GM21737 (cell line): Measurements from ENCODE around the gene COL7A1.

Experiments
- ATAC-seq: cut with Tn5 transposase; IDR thresholded peaks from one replicate; pipeline ENCODE4 v1.9.1; 2021; ENCODE audit warnings: mild to moderate bottlenecking, moderate library complexity; ENCODE audit not compliant: unreplicated experiment

Gene COL7A1

DNA sequence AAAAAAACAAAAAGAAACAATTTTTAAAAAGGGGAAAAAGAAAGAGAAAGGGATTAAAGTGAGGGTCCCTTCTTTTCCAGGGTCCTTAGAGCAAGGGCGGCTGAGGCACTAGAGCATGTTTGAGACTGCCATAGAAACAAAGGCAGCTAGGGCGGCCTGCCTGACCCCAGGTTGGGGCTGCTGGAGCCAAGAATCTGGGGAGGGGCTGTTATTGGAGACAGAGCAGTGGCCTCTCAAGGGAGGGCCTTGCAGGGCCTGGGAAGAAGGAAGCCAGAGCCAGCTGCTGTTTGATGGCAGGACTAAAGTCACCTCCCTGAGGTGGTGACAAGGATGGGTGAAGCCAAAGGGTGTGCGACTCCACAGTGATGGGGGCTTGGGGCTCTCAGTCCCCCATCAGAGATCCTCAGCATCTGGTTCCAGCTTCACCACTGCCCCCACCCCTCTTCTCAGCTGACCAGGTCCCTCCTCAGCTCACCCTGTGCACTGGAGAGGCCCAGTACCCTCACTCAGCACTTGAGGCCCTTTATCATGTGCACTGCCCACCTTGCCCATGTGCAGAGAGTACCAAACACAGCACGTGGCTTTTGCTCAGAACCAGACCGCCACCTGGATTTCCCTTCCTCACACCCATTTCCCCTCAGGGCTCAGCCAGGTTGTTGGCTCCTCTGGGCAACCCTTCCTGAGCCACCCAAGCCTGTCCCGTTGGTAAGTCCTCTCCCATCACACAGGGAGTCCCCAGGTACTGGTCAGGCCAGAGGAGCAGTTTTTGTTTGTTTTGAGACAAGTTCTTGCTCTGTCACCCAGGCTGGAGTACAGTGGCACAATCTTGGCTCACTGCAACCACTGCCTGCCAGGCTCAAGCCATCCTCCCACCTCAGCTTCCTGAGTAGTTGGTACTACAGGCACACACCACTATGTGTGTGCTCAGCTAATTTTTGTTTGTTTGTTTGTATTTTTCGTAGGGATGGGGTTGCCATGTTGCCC lies 24.7 kb upstream of the COL7A1 start:
- no peak for ATAC-seq

DNA sequence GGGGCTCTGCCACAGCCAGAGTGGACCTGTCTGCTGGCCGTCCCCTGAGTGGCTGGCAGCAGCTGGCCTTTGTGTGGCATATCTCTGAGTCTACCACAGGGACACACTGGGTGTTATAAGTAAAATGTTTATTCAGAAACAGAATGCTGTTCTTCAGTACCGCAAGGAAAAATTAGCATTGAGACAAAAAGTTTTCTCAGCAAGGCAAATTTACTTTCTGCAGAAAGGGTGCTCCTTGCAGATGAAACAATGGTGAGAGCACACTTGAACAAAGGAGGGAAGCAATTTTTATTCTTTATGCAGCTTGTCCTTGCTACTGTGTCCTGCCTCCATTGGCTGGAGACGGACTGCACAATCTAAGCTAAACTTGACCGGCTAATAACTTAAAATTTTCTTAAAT lies 22.4 kb upstream of the COL7A1 start:
- ATAC-seq, result no peak

DNA sequence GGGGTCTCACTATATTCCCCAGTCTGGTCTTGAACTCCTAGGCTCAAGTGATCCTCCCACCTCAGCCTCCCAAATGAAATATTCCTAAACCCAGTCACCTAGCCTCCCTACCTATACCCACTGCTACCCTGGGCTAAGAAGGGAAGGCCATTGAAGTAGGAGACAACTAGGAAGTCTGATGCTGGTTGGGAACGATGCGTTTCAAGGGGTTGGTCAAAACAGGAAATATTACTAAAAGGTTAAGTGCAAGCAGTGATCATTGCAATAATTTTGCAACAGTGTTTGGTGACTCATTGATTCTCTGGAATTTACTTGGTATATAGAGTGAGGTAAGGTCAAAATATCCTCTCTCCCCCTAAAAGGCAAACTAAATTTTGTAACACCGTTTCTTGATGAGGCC lies 18.9 kb upstream of the COL7A1 start:
- no peak for ATAC-seq

DNA sequence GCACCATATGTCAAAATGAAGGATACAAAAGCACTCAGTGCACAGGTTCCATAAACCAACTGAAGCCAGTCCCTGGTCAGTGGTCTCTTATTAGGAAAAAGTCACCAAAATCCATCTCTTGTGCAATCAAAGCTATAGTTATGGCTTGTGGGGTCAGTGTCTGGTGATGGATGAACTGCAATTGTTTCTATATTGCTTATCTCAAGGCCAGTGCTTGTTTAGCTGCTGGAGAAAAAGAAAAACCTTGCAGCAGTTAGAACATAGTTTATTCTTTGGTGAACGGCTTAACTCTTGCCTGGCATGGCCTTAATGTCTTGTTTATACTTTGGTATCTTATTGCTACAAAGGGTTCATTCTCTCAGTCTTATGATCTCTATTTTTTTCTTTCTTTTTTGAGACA lies 17.2 kb upstream of the COL7A1 start:
- no peak for ATAC-seq

DNA sequence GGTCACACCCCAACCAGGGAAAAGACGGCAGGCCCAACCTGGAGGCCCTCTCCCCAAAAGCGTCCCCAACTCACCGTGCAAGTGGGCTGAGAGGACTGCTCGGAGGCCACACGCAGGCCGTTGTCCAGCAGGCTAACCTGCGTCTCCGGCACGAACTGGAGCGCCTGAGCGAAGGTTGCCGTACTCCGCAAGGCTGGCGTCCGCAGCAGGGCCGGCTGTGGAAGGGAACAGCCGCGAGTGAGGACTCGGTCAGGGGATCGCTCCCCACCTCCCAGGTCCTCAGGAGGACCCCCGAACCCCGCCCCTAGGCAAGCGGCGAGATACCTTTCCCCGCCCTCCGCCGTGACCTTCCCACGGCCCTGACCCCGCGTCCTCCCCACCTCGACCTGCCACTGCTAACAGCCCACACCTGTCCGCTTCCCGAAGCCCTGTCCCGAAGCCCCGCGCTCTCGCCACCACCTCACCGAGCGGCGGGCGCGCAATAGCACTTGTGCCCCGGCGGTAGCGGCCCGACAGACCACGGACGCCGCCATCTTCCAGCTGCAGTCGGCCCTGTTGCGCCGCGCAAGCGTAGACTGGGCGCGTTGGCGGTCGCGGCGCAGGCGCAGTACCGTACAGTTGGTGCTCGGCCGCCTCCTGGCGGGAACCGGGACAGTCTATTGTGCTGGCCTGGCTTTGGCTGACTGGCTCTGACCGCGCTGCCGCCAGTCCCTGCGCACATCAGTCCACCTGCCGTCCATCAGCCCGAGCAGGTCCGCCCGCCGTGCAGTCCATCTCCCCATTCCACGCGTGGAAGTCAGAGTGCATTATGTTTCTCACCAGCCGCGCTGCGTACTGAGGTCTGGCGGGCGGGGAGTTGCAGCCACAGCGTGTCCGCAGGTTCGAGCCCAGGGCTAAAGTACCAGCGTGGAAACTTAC lies 14.2 kb upstream of the COL7A1 start, which contains the start of gene UQCRC1:
Gene UQCRC1, minus strand, starts transcription at position 559 of the 918 bp plus-strand sequence. Its CDS starts 26 bp downstream, at position 533.
- ATAC-seq, result peak; percentile 95

DNA sequence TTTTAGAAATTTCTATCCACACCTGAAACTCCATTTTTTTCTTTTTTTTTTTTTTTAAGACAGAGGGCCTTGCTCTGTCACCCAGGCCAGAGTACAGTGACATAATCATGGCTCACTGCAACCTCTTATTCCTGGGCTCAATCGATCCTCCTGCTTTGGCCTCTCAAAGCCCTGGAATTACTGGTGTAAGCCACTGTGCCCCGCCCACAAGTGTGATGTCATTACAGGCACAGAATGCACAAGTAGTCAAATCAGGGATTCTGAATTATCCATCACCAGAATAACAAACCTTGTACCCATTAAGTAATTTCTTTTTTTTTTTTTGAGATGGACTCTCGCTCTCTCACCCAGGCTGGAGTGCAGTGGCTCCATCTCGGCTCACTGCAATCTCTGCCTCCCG lies 12.4 kb upstream of the COL7A1 start:
- ATAC-seq, result no peak

DNA sequence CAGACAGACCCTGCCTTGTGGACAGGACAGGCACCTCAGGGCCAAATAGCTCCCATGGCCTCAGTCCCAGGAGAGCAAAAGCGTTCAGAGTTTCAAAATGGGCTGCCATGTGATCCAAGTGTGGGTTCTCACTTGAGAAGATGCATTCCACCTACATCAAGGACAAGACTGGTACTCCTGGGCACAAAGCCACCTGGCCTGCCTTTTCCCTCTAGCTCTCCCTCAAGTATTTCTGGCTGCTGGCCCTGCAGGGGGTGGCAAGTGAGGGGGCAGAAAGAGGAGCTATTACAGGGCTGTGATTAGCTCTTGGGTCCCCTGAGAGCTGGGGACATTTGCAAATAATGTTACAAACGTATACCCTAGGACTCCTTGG lies 6.5 kb upstream of the COL7A1 start:
- no peak for ATAC-seq

DNA sequence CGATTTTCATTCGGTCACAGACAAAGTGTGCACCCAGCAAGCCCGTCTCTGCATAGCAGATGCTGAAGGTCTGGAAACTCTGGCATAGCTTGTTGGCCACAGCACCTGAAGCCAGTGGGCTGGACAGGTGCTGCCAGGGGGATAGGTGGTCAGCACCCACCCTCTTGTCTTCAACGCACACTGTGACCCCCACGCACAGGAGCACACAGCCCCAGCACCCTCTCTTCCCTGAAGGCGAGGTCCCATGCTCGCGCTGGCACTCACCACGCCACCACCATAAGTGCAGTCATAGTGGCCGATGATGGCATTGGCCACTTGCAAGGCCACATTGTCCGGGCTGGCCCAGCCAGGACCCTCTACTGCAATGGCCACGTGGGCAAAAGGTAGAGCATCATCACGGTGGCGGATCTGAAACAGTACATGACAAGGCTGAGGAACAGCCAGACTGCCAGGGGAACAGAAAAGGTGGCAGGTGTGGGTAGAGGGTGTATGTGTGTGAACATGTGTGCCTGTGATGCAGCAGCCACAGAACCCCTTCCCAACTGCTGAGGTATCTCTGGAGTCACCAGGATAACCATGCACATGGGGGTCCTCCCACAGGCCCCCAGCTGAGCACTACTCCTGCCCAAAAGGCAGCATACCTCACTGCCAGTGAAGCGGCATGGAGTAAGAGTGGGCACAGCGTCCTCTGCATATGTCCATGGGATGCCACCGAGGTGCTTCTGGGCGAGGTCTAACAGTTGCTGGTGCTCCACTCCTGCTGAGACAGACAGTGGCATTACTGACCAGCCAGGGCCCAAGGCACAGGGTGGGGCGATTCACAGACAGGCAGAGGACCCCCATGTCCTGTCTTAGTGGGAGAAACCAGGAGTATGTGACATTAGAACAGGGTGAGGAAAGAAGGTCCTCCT lies 5.8 kb upstream of the COL7A1 start:
- ATAC-seq, result no peak

DNA sequence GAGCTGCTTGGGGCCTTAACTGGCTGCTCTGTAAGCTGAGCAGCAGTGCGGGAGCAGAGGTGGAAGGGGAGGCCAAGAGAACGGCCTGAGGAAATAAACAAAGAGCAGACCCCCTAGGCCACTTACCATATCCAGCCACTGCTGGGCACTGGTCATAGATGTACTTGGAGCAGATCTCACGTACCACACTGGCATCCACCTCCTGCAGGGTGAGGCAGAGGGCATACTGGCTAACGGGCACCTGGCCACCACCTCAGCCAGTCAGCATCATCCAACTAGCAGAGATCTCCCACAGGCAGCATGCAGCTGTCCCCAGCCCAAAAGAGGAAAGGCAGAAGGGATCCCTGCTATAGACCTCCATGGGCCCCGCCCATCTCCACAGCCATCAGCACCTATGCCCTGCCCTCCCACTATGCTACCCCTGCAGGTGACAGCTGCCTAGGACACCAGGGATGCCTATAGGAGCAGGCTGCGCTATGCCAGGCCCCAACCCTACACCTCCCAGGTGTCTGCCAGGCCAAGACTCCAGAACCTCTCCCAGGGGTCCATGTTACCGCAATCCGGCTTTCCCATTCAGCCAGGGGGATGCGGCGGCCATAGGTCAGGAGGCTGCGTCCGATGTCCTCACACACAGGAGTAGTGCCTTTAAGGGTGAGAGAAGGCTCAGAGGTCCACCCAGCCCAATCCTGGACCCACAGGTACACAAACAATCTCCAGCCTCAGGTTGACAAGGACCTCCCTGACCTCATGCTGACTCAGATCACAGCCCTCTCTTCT lies 4.6 kb upstream of the COL7A1 start:
- no peak for ATAC-seq

DNA sequence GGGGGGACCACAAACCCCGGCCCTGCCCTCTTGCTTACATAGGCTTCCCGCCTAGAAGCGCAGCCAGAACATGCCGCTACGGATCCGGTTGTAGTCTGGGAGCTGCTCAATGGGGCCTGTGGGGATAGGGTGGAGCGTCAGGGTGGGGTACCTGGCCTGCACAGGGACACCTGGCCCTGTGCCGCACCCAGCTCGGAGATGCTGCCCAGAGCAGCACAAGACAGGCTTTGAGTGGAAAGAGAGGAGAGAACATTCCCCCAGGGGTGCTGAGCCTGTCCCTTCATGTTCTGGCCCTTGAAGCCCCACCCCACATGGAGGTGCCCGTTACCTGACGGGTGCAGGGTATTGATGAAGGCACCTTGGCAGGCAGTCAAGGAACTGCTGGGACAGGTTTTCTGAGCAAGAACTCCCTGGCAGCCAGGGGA lies 4.0 kb upstream of the COL7A1 start:
- ATAC-seq, result no peak

DNA sequence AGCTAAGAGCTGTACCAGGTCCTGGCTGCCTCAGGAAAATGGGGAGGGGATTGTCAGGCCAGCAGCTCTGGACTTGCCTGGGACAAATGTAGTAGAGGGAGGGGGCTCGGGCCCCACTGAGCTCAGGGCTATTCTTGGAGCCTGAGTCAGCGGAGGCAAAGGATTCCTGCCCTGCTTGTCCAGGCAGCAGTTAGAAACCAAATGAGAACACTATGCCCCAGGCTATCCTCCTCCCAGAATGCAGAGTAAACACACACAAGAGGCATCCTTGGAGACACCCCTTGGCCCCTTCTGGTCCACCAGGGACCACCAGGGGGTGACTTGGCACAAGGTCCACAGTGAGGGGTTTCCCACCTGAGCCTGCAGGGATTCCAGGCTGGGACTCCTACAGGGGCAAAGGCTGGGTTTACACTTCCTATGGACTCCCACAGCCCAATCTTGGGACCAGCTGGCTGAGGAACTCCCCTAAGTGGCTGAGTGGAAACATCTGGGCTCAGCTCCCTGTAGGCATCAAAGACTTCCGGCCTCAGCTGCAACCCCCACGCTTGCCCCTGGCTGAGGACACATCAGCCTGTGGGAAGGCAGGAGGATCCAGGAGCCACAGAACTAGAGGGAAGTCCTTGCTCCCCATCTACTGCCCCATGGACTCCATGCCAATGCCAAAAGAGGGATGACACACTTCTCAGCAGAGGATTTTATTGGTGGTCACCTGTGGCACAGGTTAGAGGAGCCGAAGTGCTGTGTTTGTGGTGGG lies 3.4 kb upstream of the COL7A1 start:
- ATAC-seq, result no peak

DNA sequence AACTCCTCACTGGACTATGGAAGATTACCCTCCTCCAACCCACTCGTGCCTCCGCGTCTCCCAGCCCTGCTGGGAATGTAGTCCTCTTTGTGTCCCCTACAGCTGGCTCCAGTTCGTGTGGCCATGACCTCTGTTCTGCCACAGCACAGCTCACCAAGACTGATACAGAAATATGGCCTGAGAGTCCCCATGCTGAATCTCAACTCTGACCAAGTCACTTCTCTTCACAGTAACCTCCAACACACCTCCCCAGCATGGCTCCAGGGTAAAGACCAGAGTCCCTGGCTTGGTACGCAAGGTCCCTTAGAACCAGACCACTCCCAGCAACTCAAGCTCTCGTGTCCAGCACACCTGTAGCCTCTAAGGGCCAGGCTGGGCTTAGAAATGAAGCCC lies 2.3 kb upstream of the COL7A1 start:
- no peak for ATAC-seq

DNA sequence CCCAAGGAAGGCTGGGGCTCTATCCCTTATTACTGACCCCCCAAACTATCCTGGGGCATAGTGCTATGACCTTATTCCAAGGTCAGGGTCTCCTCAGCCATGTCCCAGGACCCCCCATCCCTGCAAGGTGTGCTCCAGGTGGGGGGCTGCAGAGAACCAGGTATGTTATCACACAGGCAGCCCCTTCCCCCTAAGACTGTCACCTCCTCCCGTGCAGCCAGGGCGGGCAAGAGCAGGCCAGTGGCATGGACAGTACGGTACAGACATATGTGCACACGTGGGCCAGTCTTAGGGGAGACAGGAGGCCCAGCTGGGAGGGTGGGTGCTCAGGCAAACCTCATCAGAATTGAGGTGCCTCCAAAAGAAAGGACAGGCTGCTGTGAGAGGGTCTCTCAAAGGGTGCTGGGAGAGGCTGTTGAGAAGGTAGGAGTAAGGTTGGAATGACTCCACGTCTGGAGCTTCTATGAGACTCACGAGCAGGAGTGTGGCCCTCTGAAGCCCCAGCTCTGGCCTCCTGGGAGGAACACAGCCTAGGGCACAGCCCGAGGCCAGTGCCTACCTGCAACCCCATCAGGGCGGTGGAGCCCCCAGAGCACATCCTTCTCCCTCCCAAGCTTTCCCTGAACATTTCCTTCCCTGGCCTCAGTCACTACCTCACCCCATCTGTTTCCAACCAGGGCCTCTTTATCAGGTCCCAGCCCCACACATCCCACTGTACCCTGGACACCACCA lies 1.7 kb upstream of the COL7A1 start:
- no peak for ATAC-seq

DNA sequence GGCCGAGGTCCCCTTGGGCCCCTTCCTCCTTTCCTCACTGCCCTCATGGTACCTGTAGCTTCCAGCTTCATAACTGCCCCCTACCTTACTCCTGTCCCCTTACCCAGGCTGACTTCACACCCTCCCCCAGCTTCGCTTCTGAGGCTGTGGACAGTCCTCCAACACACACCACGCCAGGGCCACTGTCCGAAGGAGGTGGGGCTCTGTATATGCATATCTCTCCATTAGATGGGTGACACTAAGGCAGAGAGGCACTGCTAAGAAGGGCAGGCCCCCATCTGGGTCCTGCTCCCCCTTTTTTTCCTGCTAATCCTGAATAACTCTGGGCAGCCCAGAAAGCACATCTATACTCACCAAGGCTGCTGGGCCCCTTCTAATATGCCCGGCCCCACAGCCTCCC lies 1.0 kb upstream of the COL7A1 start:
- ATAC-seq, result no peak

DNA sequence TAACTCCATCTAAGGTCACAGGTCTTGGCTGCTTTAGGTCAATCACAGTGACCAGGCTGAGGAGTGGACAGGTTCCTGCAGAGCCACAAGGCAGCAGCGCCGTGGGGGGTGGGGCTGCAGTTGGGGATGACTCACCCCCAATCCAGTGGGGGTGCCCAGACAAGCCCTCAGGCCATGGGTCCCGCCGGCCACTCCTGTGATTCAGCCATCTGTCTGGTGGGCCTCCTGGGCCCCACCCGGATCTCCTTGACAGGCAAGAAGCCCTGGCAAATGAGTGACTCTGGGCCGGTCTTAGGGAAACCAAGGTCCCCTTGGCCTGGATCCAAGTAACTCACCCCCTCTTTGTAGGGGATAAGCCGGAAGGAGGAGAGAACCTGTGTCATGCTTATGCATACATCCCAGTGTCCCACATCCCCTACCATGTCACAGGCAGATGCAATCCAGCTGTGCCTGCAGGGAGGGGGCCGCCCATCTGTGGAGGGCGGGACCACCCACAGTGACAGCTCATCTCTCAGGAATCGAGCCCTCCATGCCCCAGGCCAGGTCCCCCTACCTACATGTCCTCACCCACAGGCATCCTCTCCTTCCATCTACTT lies 495 bp upstream of the COL7A1 start:
- no peak for ATAC-seq

DNA sequence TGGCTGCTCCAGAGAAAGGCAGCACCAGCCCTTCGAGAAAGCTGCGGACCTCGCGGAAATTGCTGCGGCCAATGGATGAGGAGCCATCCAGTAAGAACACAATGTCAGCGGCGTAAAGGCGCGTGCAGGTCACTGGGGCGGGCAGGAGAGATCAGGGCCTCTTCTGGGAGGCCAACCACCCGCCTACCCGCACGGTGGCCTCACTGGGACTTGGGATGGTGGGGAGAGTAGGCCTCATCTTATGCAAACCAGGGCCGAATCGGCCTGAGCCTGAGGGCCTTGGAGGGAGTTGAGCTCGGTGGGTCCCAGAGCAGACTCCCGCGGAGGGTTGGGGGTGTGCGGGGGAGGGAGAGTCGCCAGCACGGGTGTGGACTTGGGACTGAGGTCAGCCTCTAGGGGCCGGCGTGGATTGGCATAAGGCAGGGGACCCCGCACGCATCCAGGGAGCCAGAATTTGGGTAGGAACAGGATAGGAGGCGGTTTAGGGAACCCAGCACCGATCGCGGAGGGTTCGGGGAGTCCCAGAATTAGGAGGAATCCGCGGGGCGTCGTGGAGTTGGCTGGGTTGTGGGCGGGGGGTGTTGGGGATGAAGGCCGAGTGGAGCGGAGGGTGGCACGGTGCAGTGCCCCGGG lies 596 bp downstream of the COL7A1 start:
- ATAC-seq, result no peak

DNA sequence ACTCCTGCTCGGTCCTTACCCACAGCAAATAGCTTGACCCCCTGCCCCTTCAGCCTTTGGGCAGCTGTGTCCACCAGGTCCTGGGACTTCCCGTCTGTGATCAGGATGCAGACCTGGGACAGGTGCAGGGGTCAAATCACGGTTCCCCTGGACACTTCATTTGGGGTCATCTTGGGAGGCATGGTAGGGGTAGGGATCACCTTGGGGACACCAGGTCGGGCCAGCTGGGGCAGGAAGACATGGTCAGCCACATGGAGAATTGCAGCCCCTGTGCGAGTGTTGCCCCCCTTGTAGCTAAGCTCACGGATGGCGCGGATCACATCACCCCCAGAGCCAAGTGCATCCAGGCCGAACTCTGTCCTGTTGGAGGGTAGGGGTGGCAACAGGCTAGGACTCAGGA lies 1.8 kb downstream of the COL7A1 start:
- ATAC-seq, result no peak
